GM21737 (cell line): ENCODE data around the gene GLYAT.

ENCODE experiments used
- ATAC-seq: cut with Tn5 transposase; IDR thresholded peaks from one replicate; pipeline ENCODE4 v1.9.1; 2021; ENCODE audit warnings: mild to moderate bottlenecking, moderate library complexity; ENCODE audit not compliant: unreplicated experiment

GLYAT gene, protein sequence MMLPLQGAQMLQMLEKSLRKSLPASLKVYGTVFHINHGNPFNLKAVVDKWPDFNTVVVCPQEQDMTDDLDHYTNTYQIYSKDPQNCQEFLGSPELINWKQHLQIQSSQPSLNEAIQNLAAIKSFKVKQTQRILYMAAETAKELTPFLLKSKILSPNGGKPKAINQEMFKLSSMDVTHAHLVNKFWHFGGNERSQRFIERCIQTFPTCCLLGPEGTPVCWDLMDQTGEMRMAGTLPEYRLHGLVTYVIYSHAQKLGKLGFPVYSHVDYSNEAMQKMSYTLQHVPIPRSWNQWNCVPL

DNA sequence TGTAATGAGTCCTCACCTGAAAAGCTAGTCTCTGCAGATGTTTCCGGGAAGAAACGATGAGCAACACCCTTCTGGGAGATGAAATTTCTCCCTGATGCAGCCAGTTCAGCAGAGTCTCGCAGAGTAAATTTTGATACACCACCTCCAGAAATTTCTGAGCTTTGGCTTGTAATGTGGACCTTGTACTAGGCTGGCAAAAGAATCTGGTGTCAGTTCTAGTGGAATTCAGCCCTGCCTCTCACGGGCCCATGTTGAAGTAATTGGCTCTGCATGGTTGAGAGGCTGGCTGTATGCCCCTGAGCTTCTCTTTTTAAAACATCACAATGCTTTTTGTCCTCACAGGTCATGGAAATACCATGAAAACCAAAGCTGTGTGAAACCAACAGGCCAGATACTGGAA is at the start of gene GLYAT:
Gene GLYAT (minus strand): TSS at position 125 of the 400 bp plus-strand sequence. CDS start 7,447 bp downstream, outside the sequence.
- no peak for ATAC-seq

DNA sequence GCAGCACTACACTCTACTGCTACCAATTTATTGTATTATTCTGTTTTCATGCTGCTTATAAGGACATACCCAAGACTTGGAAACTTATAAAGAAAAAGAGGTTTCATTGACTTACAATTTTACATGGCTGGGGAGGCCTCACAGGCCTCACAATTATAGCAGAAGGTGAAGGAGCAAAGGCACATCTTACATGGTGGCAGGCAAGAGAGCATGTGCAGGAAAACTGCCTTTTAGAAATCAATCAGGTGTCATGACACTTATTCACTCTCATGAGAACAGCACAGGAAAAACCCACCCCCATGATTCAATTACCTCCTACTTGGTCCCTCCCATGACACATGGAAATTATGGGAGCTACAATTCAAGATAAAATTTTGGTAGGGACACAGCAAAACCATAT is 49.6 kb upstream of the GLYAT start:
- no peak for ATAC-seq

DNA sequence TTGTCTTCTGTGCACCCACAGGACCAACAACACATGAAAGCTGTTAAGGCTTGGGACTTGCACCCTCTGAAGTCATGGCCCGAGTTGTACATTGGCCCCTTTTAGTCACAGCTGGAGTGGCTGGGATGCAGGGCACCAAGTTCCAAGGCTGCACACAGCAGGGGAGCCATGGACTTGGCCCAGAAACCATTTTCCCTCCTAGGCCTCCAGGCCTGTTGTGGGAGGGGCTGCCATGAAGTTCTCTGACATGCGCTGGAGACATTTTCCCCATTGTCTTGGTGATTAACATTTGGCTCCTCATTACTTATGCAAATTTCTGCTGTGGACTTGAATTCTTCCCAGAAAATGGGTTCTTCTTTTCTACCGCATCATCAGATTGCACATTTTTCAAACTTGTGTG is 48.8 kb upstream of the GLYAT start:
- no peak for ATAC-seq

DNA sequence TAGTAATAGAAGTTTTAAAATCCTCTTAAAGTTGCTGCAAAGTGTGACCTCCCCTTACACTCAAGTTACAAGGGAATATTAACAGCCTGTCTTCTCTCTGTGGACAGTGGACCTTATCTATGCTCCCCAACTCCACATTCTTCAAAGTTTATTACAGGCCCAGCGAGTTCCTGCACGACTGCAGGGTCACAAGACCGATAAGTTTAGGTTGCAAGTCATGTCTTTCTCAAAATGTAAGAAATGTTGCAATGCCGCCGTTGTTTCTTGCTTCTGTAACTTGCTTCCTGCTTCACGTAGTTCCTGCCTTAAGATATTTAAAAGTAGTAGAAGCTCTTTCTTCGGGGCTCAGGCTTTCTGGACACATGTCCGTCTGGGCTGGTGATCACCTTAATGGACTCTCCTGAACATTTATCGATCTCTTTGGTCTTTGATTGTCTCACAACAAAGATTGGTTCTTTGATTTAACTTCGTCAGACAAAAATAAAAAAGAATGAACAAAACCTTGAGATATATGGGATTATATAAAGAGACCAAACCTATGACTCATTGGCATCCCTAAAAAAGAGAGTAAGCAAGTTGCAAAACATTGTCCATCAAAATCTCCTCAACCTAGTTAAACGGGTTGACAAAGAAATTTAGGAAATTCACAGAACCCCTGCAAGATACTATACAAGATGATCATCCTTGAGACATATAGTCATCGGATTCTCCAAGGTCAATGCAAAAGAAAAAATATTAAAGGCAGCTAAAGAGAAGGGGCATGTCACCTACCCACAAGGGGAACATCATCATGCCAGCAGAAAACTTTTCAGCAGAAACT is 45.4 kb upstream of the GLYAT start:
- ATAC-seq, result no peak

DNA sequence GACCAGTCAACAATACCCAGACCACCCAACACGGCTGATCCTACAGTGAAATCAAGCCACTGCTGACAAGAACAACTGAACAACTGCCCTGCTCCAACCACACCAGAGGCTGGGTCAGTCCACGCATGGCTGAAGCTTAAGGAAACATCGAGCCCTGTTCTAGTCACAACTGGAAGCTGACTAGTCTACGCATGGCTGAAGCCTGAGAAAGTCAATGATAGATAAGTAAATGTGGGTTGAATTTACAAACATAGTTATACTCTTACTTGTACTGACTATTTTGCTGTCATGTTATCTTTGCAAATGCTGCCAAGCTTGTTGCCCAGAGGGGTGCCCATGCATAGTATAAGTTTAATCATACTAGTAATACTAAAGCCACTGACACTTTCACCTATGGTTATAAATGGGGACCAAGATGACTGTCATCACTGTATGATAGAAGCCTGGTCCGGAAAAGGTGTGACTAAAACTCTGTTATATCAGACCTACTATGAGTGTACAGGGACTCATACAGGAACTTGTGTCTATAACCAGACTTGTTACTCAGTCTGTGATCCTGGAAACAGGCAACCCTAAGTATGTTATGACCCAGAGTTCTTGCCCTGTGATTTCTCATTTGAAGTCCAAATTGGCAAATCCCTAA is 43.4 kb upstream of the GLYAT start:
- no peak for ATAC-seq

DNA sequence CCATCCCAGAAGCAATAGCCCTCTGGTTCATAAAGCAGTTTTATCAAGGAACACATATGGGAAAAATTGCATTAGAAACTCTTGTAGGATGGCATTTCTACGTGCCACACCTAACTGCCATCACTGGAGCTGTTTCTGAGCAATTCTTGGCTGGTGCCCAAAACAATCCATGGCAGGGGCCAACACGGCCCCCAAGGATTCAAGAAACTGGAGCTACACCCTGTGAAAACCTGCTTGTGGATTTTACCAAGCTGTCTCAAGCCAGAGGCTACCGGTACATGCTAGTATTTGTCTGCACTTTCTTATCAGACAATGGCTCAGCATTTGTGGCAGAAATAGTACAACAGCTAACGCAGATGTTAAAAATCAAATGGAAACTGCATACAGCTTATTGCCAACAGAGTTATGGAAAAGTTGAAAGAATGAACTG is 42.4 kb upstream of the GLYAT start:
- ATAC-seq, result no peak

DNA sequence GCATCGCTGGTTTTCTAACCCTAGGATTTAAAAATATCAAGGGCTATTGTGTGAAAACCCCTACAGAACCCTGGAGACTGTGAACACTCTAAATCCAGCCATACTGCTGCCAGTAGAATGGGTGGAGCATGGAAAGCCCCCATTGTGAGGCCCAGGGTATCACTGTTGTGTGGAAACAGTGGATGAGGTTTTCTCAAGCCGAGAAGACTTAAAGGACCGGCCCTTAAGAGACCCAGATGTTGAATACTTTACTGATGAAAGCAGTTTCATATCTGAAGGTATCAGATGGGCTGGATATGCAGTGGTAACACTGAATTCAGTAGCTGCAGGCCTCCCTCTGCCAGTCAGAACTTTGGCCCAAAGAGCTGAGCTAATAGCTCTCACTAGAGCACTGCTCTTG is 41.6 kb upstream of the GLYAT start:
- ATAC-seq, result no peak

DNA sequence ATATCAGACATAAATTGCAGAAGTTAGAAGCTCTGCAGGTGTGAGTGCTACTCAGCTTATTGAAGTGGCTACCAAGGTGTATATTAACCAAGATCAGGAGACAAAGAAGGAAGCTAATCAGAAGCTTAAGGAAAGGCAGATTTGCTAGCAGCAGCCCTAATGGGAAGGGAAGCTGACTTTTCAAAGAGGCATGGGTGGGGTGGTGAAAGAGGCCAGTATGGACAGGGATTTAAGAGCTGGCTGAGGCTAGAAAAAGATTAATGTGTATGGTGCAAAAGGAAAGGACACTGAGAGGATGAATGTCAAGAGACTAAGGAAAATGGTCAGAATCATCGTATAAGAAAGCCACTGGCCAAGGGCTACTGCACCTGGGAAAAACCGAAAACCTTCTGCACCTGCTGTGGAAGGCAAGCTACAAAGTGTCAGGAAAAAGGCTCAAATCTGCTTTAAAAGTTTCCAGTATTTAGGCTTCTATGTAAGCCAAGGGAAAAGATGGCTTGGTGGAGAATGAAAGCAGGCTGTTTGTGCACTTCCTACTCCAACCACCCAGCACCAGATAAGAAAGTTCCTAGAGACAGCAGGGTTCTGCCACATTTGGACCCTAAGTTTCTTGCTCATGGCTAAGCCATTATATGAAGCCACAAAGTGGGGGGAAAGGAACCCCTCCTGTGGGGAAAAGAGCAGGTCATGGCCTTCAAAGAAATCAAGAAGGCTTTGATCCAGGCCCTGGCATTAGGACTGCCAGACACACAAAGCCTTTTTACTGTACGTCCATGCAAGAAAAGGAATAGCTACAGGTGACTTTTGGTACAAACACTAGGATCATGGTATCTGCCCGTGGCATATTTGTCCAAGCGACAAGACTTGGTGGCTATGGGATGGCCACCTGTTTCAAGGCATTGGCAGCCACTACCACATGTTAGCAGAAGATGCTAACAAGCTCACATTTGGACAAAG is 40.9 kb upstream of the GLYAT start:
- no peak for ATAC-seq

DNA sequence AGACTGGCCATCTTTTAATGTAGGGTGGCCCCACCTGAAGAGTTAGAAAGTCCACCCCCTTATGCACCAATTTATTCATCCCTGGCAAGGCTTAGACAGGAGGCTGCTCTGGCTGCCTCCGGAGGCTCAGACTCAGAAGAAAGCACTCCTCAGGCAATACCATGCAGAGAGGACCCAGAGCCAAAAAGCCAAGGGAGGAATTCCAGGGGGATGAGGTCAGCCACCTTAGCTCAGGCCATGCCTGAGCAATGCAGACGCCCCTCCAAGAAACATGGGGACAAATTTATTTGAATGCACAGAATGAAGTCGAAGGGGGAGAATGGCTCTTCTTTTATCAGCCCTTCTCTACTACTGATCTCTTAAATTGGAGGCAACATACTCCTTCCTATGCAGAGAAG is 39.7 kb upstream of the GLYAT start:
- ATAC-seq, result no peak

DNA sequence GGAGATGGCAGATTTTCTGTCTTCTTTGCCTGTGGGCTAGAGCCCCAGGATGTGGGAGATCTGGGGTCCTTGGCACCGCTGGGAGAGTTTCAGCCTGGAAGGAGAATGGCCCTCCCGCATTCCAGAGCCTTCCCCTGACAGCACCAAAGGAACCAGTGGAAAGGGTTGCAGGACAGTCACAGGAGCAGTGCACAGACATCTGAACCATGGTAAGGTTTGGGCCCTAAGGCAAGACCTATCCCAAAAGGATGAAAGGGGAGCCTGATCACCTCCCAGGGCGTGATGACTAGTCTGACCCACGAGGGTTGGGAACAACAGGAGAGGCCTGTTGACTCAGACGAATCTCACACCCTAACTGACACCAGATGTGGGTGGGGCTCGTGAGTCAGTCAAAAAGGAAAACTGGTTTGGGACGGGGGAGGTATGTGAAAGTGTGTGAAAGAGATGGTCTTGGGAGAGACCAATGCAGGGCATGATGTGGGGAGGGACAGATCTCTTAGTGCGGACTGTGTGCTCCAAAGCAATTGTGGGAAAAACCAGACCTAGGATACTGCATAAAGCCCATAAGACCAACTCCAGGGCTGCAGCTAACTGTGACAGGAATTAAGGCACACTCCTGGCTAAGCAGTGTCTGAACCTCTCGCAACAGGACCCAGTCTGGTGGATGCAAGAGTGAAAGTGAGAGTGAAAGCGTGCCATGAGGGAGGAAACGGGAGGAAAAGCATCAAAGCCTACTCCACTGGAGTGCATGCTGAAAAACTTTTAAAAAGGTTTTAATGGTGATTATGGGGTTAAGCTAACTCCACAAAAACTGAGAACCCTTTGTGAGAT is 39.1 kb upstream of the GLYAT start:
- no peak for ATAC-seq

DNA sequence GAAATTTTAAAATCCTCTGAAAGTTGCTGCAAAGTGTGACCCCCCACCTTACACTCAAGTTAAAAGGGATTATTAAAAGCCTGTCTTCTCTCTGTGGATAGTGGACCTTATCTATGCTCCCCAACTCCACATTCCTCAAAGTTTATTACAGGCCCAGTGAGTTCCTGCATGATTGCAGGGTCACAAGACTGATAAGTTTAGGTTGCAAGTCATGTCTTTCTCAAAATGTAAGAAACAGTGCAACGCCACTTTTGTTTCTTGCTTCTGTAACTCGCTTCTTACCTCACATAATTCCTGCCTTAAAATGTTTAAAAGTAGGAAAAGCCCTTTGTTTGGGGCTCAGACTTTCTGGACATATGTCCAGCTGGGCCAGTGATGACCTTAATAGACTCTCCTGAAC is 38.4 kb upstream of the GLYAT start:
- ATAC-seq, result no peak

DNA sequence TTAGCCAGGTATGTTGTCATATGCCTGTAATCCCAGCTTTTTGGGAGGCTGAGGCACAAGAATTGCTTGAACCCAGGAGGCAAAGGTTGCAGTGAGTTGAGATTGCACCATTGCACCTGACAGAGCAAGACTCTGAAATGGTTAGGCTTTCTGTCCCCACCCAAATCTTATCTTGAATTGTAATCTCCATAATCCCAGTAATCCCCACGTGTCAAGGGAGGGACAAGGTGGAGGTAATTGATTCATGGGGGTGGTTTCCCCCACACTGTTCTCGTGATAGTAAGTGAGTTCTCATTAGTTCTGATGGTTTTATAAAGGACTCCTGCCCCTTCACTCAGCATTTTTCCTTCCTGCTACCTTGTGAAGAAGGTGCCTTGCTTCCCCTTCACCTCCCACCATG is 37.6 kb upstream of the GLYAT start:
- ATAC-seq, result no peak

DNA sequence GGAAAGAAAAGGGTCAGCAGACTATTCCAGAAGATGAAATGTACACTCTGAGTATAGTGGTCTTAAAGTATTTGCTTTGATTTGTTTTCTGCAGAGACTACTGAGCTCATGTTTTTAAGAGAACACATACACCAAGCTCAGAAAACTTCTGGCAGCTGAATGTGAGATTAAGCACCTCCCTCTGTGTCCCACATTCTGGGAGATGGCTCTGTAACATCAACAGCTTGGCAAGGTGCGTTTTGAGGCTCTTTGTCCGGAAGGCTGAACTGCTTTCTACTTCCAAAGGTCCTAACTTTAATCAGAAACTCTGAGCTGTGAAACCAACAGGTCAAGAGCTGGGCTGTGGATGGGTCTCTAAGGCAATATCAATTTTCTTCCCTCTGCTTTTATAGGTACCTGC is 36.4 kb upstream of the GLYAT start:
- ATAC-seq, result no peak

DNA sequence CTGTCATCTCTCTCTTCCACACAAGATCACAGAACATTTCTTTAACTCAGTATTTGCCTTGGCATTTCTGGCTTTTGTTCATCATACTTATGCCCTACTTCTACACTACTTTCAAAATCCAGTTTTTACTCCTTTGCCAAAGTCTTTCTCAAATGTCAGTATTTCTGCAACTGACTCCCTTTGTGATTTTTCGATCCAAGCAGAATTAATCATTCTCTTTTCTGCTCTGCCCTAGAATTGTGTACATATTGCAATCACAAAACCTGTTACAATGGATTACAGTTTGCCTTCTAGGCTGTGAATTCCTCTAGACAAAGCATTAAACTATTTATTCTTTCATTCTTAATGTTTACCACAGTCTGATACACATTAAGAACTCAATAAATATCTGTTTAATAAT is 33.3 kb upstream of the GLYAT start:
- ATAC-seq, result no peak

DNA sequence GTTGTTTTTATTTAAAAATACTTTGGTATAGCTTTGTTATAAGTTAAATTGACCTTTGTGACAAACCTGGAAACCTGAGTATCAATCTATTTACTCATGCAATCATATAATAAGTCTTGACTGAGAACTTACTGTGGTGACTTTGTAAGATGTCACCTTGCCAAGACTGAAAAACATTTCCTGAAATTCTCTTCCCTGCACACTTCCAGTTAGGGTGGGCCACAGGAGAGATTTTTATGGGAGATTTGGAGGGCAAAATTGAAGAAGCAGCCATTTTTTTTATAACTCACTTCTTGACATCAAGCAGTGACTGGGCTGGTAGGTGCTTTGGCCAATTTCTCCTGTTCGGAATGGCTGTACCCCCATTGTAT is 31.4 kb upstream of the GLYAT start:
- ATAC-seq, result no peak

DNA sequence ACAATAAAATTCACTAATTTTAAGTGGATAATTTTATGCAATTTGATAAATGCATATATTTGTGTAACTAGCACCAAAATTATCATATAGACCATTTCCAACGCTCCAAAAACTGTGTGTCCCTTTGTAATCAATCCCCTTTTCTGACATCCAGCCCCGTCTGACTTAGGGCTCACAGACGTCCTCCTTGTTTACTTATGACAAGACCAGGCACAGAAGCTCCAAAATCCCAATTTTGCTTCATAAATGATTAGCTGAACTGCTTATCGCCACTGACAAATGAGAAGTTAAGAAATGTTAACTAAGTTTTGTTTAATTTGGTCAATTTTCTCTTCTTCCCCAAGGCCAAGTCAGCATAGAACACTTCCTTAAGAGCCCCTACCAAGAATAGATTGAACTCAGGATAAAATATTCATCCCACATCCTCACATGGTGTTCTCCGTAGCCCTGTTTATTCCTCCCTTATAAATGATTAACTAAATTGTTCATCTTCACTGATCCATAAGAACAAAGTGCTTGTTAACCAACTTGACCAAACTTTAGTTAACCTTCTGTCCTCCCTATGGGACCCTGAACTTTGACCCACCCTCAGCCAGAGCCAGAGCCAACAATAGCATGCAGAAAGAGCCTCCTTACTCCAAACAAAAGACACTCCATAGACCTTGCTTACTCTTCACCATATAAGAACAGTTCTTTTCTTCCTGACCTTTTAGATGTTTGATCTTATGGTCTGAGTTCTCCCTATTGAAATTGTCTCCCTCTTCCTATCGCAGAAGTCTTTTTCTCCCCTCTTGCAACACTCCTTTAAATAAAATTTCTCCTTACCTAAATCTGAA is 30.8 kb upstream of the GLYAT start:
- no peak for ATAC-seq

DNA sequence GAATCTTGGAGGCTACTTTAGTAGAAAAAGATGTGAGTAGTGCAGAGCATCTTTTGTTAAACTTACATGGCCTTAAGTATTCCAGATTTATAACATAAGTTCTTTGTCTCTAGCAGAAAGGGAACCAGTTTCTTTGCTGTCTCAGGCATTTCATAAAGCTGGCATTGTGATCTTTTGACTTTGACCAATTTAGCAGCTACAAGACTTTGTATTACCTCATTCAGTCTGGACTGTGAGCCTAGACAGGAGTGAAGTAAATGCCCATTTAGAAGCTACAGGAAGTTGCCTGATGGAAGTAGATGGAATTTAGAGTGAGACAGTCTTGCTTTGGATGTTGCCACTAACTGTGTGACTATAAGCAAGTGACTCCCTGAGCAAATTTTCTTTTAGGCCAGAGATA is 25.7 kb upstream of the GLYAT start:
- no peak for ATAC-seq

DNA sequence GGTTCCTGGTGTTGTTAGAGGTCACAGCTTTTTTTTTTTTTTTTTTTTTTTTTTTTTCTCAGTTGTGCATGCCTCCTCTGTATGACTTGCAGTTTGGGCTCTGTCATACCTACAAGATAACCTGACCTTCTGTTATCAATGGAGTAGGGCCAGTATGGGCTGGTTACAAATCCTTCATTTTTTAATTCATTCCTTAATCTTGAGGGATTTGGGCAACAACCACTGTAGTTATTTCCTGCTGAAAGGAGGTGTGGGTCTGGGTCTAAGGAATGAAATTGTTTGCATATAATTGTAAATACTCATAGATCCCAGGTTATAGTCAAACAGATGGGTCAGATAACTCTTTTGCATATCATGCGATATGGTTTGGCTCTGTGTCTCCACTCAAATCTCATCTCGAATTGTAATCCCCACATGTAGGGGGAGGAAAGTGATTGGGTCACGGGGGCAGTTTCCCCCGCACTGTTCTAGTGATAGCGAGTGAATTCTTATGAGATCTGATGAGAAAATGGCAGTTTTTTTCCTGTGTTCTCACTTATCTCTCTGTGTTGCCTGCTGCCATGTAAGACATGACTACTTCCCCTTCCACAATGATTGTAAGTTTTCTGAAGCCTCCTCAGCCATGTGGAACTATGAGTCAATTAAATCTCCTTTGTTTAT is 14.1 kb upstream of the GLYAT start:
- no peak for ATAC-seq
